GM06990 (cell line): Measurements from ENCODE around the gene CFAP119.

ENCODE experiments used
- DNase-seq: peaks from one replicate; pipeline ENCODE4 v3.0.0-alpha.2; 2011; ENCODE audit not compliant: insufficient read length; ENCODE audit errors: extremely low read depth
- H3K27me3 ChIP-seq: replicated peaks from 2 replicates; pipeline ENCODE4 v1.6.0; 2011; ENCODE audit warnings: low read length; ENCODE audit not compliant: control insufficient read depth, insufficient read depth
- H3K36me3 ChIP-seq: 2 replicates; pipeline ENCODE4 v1.5.1; 2011; ENCODE audit warnings: low read length; ENCODE audit not compliant: control insufficient read depth, insufficient read depth
- H3K4me3 ChIP-seq: replicated peaks from 2 replicates; pipeline ENCODE4 v1.5.1; 2011; ENCODE audit warnings: low read depth, mild to moderate bottlenecking, control low read depth, low read length
- TF ChIP-seq, protein P1 (sequence below): IDR thresholded peaks from 2 replicates; pipeline ENCODE4 v1.5.1; 2011; ENCODE audit warnings: low read length, control low read depth, mild to moderate bottlenecking, inconsistent platforms; ENCODE audit not compliant: insufficient read depth, poor library complexity, severe bottlenecking

CFAP119 gene

DNA sequence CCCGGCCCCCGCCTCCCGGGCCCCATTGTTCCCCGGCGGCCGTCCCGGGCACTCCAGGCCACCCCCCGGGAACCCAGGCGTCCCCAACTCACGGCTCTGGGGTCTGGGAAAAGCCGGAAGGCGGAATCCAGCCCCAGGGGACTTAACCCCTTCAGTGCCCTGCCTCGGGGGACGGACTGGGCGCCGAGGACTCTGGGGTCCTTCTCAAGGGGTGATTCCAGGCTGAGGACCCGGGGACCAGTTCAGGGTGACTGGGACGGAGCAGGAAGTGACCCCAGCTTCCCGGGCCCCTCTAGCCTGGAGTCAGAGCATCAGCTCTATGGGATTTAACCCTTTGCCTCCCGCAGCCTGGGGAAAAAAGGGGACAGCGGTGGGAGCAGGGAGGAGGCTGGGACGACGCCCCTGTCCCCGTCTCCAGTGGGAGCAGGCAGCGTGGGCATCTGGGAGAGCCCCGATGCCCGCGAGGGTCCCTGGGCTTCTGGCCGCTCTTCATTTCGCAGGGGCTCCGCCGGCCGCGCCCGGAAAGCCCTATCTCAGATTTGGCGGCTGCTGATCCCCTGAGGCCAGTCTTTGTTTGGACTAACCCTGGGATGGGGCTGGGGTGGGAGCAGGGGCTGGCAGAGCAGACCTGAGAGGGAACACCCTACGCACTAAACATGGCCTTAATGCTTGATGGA lies 25.2 kb upstream of the CFAP119 start, which contains the start of gene ZNF629:
ZNF629 (minus strand) TSS at position 270 of the 677 bp plus-strand sequence. CDS start 2,723 bp downstream, outside the sequence.
- peak within 1 kb of the TSS; percentile 65 for H3K4me3 ChIP-seq
- no peak for DNase-seq
- H3K27me3 ChIP-seq: no peaks in the 10 kb centered on the region
- H3K36me3 ChIP-seq: no peaks in the 10 kb centered on the region
- TF ChIP-seq, protein P1, sequence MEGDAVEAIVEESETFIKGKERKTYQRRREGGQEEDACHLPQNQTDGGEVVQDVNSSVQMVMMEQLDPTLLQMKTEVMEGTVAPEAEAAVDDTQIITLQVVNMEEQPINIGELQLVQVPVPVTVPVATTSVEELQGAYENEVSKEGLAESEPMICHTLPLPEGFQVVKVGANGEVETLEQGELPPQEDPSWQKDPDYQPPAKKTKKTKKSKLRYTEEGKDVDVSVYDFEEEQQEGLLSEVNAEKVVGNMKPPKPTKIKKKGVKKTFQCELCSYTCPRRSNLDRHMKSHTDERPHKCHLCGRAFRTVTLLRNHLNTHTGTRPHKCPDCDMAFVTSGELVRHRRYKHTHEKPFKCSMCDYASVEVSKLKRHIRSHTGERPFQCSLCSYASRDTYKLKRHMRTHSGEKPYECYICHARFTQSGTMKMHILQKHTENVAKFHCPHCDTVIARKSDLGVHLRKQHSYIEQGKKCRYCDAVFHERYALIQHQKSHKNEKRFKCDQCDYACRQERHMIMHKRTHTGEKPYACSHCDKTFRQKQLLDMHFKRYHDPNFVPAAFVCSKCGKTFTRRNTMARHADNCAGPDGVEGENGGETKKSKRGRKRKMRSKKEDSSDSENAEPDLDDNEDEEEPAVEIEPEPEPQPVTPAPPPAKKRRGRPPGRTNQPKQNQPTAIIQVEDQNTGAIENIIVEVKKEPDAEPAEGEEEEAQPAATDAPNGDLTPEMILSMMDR: no peak

DNA sequence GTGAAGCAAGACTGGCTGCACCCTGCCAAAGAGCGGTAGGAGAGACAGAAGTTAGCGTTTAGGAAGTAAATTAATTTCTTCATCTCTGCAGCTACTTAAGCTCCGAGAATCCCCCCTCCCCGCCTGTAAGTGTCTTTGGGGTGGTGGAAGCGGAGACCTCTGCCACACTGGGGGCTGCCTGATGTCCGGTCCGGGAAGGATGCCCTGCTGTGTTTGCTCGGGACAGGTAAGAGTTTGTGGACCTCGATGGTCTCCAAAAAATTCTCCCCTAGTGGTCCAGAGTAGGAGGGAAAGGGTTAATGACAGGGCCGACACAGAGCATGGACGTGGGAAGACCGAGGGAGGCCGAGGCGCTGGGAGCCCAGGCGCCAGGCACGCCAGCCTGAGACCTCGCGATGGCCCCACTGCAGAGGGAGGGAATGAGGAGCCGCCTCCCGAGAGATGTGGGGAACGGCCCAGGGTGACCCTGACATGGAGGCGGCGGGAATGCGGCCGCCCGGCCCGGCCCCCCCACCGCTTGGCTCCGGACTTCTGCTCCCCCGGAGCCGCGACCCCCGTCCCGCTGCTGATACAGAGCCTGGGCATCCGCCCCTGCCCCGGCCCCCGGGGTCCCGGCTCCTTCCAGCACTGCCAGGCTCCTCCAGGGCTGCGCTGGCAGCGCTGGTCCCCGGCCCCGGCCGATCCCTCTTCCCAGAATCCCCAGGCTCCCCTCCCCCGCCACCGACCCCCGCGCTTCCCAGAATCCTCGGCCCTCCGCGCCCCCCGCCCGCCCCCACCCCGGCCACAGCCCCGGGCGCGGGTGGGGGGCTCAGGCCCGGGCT lies 24.5 kb upstream of the CFAP119 start:
- Histone ChIP-seq H3K4me3 (peak overlapping the region; percentile 65), H3K36me3 (no peaks in the 10 kb centered on the region), H3K27me3 (no peaks in the 10 kb centered on the region)
- DNase-seq: no peak
- TF ChIP-seq, protein P1: no peak

DNA sequence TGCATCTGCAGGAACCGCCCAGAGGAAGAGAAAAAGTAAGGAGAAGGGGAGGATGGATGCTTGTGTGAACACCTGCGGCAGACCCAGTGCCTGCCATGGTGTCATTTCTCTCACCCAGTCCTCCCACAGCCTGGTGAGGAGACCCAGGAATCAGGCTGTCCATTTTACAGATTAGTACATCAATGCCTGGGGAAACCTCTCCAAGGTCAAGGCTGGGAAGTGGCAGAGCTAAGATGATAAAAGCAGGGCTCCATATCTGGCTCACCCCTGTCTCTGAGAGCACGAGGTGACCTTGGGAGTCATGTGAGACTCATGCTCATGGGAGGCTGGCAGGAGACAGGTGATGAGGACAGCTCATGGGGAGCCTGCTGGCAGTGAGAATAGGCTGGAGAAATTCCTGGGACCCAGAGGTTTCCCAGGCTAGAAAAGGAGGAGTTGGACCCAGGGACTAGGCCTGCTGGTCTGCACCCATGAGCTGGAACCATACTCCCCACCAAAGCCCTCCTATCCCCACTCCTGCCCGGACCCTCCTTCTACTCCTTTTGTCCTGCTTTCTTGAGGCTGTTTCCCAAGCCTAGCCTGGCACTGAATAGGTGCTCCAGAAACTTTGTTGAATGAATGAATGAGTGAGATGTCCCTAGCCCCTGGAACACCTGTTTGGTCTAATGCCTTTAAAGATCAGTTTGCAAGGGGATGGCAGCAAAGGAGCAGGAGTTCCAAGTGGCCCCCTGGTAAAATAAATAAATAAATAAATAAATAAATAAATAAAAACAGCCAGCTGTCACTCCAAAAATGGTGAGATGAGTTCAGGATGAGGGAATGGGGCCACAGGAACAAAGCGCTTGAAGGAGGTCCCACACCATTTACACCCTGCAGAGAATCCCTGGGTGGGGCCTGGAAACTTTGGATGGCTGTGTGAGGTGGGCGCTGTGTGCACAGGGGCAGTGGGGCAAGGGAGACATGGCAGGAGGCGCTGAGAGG lies 23.6 kb upstream of the CFAP119 start:
- no peak overlapping the region for H3K4me3 ChIP-seq
- no peaks in the 10 kb centered on the region for H3K27me3 ChIP-seq
- TF ChIP-seq, protein P1: no peak
- H3K36me3 ChIP-seq: no peaks in the 10 kb centered on the region
- DNase-seq: no peak

GRCh38 chr16:30784215-30784614 lies 22.4 kb upstream of the CFAP119 start:
- no peak overlapping the region for H3K4me3 ChIP-seq
- no peak for DNase-seq
- H3K27me3 ChIP-seq: no peaks in the 10 kb centered on the region
- no peaks in the 10 kb centered on the region for H3K36me3 ChIP-seq
- TF ChIP-seq, protein P1: no peak

DNA sequence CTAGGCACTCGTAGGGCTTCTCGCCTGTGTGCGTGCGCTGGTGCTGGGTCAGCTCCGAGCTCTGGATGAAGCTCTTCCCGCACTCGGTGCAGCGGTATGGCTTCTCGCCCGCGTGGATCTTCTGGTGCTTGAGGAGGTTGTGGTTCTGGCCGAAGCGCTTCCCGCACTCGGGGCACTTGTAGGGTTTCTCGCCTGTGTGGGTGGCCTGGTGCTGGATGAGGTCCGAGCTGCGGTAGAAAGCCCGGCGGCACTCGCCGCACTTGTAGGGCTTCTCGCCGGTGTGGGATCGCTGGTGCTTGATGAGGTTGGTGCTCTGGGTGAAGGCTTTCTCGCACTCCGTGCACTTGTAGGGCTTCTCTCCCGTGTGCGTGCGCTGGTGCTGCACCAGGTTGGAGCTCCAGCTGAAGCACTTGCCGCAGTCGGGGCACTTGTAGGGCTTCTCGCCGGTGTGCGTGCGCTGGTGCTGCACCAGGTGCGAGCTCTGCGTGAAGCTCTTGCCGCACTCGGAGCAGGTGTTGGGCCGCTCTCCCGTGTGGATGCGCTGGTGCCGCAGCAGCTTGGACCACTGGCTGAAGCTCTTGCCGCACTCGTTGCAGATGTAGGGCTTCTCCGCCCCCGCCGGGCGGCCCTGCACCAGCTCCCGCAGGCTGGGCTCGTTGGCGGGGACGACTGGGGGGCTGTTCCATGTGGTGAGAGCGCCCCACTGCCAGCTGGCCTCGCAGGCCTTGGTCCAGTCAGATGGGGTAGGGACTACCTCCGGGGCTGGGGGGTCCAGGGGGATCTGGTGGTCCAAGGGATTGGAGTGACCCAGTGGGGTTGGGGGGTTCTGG lies 21.6 kb upstream of the CFAP119 start:
- Histone ChIP-seq H3K4me3 (no peak overlapping the region), H3K36me3 (no peaks in the 10 kb centered on the region), H3K27me3 (no peaks in the 10 kb centered on the region)
- TF ChIP-seq, protein P1: no peak
- no peak for DNase-seq
